Natural killer cell treated with Interleukin-12 subunit alpha and Interleukin-12 subunit beta and Interleukin-15 and Interleukin-18, amount 100 ng/mL, for 72 hours (primary cell): ENCODE results near the gene METTL24. TPM values are rescaled to one million over a fixed set of nuclear protein-coding genes. Genes with fewer than 3 reads are reported as not detected.

Experiments used
- ATAC-seq, 2 donors: fragments of 150-1000 bp; cut with Tn5 transposase in 1 of 2; sonication (Bioruptor Pico), chemical (Tn5 transposase) in 1 of 2; 2 replicates each; pipeline ENCODE4 v1.10.0; 2021
- DNase-seq: peaks from one replicate; pipeline ENCODE4 v3.0.0; 2022; ENCODE audit warnings: low spot score
- H3K27ac Mint-ChIP-seq, 2 donors: 1 replicate in 1 of 2; 2 replicates in 1 of 2; pipeline ENCODE4 v1.8.0; 2022; ENCODE audit warnings: mixed read lengths in 2 of 2, mild to moderate bottlenecking in 1 of 2, moderate library complexity in 1 of 2
- H3K27me3 Mint-ChIP-seq, 2 donors: 1 replicate in 1 of 2; 2 replicates in 1 of 2; pipeline ENCODE4 v1.8.0; 2022; ENCODE audit warnings: mixed read lengths in 2 of 2
- H3K36me3 Mint-ChIP-seq: one replicate; pipeline ENCODE4 v1.8.0; 2022; ENCODE audit warnings: mixed read lengths
- H3K4me1 Mint-ChIP-seq, 2 donors: 1 replicate in 1 of 2; 2 replicates in 1 of 2; pipeline ENCODE4 v1.8.0; 2022; ENCODE audit warnings: low read depth in 2 of 2, mixed read lengths in 2 of 2, mild to moderate bottlenecking in 1 of 2
- H3K4me3 Mint-ChIP-seq: one replicate; pipeline ENCODE4 v1.8.0; 2022; ENCODE audit warnings: mixed read lengths
- H3K9me3 Mint-ChIP-seq: 2 replicates; pipeline ENCODE4 v1.8.0; 2022; ENCODE audit warnings: mixed read lengths
- total RNA-seq, 2 donors: library from RNA; stranded (reverse); gene quantifications; one replicate each; pipeline ENCODE4 v1.2.3, GENCODE V29; 2022

Gene METTL24
- total RNA-seq, result not detected

GRCh38 chr6:110357664-110358552 is at the start of gene METTL24:
Gene METTL24 (minus strand): TSS chr6:110358349. CDS start chr6:110358272, 77 bp downstream.
- H3K27me3 Mint-ChIP-seq, result peaks cover 48 to 61% of the 10 kb centered on the region in 2 donors
- H3K4me3 Mint-ChIP-seq, result peak within 1 kb of the TSS; percentile 62
- H3K36me3 Mint-ChIP-seq, result peaks cover 11% of the 10 kb centered on the region
- DNase-seq (no peak), ATAC-seq (peak; percentile 61 to 68)
- H3K9me3 Mint-ChIP-seq, result no peaks in the 10 kb centered on the region
- H3K4me1 Mint-ChIP-seq, result peaks cover 12 to 15% of the 10 kb centered on the region in 2 donors
- H3K27ac Mint-ChIP-seq, result no peak within 1 kb of the TSS

GRCh38 chr6:110404607-110405006 is 46.5 kb upstream of the METTL24 start:
- DNase-seq, result no peak
- no peaks in the 10 kb centered on the region for H3K9me3 Mint-ChIP-seq
- peaks cover 0 to under 1% of the 10 kb centered on the region in 2 donors for H3K27me3 Mint-ChIP-seq
- no peak overlapping the region for H3K4me3 Mint-ChIP-seq
- H3K4me1 Mint-ChIP-seq, result no peaks in the 10 kb centered on the region
- ATAC-seq, result no peak
- H3K36me3 Mint-ChIP-seq, result no peaks in the 10 kb centered on the region
- H3K27ac Mint-ChIP-seq, result no peak overlapping the region

GRCh38 chr6:110401585-110402176 is 43.5 kb upstream of the METTL24 start:
- H3K4me1 Mint-ChIP-seq, result no peaks in the 10 kb centered on the region
- ATAC-seq, result no peak
- no peak for DNase-seq
- no peaks in the 10 kb centered on the region for H3K27me3 Mint-ChIP-seq
- no peak overlapping the region for H3K27ac Mint-ChIP-seq
- H3K36me3 Mint-ChIP-seq, result no peaks in the 10 kb centered on the region
- no peak overlapping the region for H3K4me3 Mint-ChIP-seq
- H3K9me3 Mint-ChIP-seq, result no peaks in the 10 kb centered on the region

- H3K36me3 Mint-ChIP-seq, result no peaks in the 10 kb centered on the region
- ATAC-seq (no peak), DNase-seq (no peak)
- H3K27me3 Mint-ChIP-seq, result no peaks in the 10 kb centered on the region
- no peaks in the 10 kb centered on the region for H3K9me3 Mint-ChIP-seq
- no peaks in the 10 kb centered on the region for H3K4me1 Mint-ChIP-seq
- H3K4me3 Mint-ChIP-seq, result no peak overlapping the region
- H3K27ac Mint-ChIP-seq, result no peak overlapping the region
Observed at GRCh38 chr6:110400208-110400607, 42.1 kb upstream of the METTL24 start.

- no peaks in the 10 kb centered on the region for H3K27me3 Mint-ChIP-seq
Observed at GRCh38 chr6:110399219-110400071, 41.3 kb upstream of the METTL24 start.

GRCh38 chr6:110398778-110399177 is 40.6 kb upstream of the METTL24 start:
- ATAC-seq (peak in 1 of 2 donors; percentile 24), DNase-seq (no peak)
- Mint-ChIP-seq H3K4me3 (no peak overlapping the region), H3K27ac (no peak overlapping the region), H3K4me1 (no peaks in the 10 kb centered on the region), H3K27me3 (no peaks in the 10 kb centered on the region), H3K36me3 (no peaks in the 10 kb centered on the region), H3K9me3 (no peaks in the 10 kb centered on the region)

More at GRCh38 chr6:110399219-110400071, 41.3 kb upstream of the METTL24 start:
- DNase-seq (no peak), ATAC-seq (no peak)
- no peak overlapping the region for H3K4me3 Mint-ChIP-seq
- no peaks in the 10 kb centered on the region for H3K4me1 Mint-ChIP-seq
- no peaks in the 10 kb centered on the region for H3K36me3 Mint-ChIP-seq
- H3K9me3 Mint-ChIP-seq, result no peaks in the 10 kb centered on the region
- H3K27ac Mint-ChIP-seq, result no peak overlapping the region

GRCh38 chr6:110395221-110395620 is 37.1 kb upstream of the METTL24 start:
- DNase-seq (no peak), ATAC-seq (no peak)
- Mint-ChIP-seq H3K4me3 (no peak overlapping the region), H3K36me3 (no peaks in the 10 kb centered on the region), H3K27me3 (no peaks in the 10 kb centered on the region), H3K9me3 (no peaks in the 10 kb centered on the region), H3K27ac (no peak overlapping the region), H3K4me1 (peaks cover 7% of the 10 kb centered on the region in 2 donors)

- H3K27me3 Mint-ChIP-seq, result no peaks in the 10 kb centered on the region
- ATAC-seq, result no peak
- no peaks in the 10 kb centered on the region for H3K9me3 Mint-ChIP-seq
- H3K27ac Mint-ChIP-seq, result no peak overlapping the region
- no peaks in the 10 kb centered on the region for H3K36me3 Mint-ChIP-seq
- H3K4me3 Mint-ChIP-seq, result no peak overlapping the region
- peaks cover 15% of the 10 kb centered on the region in 2 donors for H3K4me1 Mint-ChIP-seq
- DNase-seq, result no peak
Observed at GRCh38 chr6:110394409-110394808, 36.3 kb upstream of the METTL24 start.

GRCh38 chr6:110392727-110393126 is 34.6 kb upstream of the METTL24 start:
- no peaks in the 10 kb centered on the region for H3K27me3 Mint-ChIP-seq
- no peaks in the 10 kb centered on the region for H3K36me3 Mint-ChIP-seq

GRCh38 chr6:110390404-110390803 is 32.3 kb upstream of the METTL24 start:
- DNase-seq (no peak), ATAC-seq (no peak)
- Mint-ChIP-seq H3K27ac (peak overlapping the region in 1 of 2 donors; percentile 16), H3K4me1 (peaks cover 17 to 18% of the 10 kb centered on the region in 2 donors), H3K27me3 (no peaks in the 10 kb centered on the region), H3K36me3 (no peaks in the 10 kb centered on the region), H3K9me3 (no peaks in the 10 kb centered on the region), H3K4me3 (no peak overlapping the region)

More at GRCh38 chr6:110392727-110393126, 34.6 kb upstream of the METTL24 start:
- H3K9me3 Mint-ChIP-seq, result no peaks in the 10 kb centered on the region
- H3K4me1 Mint-ChIP-seq, result peaks cover 17 to 18% of the 10 kb centered on the region in 2 donors
- no peak overlapping the region for H3K4me3 Mint-ChIP-seq
- ATAC-seq (no peak), DNase-seq (no peak)
- H3K27ac Mint-ChIP-seq, result no peak overlapping the region

- ATAC-seq (peak in 1 of 2 donors; percentile 56), DNase-seq (no peak)
- Mint-ChIP-seq H3K4me3 (no peak overlapping the region), H3K9me3 (no peaks in the 10 kb centered on the region), H3K4me1 (peaks cover 17 to 18% of the 10 kb centered on the region in 2 donors), H3K36me3 (no peaks in the 10 kb centered on the region), H3K27me3 (no peaks in the 10 kb centered on the region), H3K27ac (peak overlapping the region in 1 of 2 donors; percentile 16)
Observed at GRCh38 chr6:110389689-110390382, 31.7 kb upstream of the METTL24 start.

- H3K9me3 Mint-ChIP-seq, result no peaks in the 10 kb centered on the region
- H3K27me3 Mint-ChIP-seq, result no peaks in the 10 kb centered on the region
- H3K4me1 Mint-ChIP-seq, result peaks cover 17 to 18% of the 10 kb centered on the region in 2 donors
- no peak overlapping the region for H3K27ac Mint-ChIP-seq
- ATAC-seq (no peak), DNase-seq (no peak)
- H3K36me3 Mint-ChIP-seq, result no peaks in the 10 kb centered on the region
- H3K4me3 Mint-ChIP-seq, result no peak overlapping the region
Observed at GRCh38 chr6:110387986-110388385, 29.8 kb upstream of the METTL24 start.

- H3K4me3 Mint-ChIP-seq, result no peak overlapping the region
- H3K4me1 Mint-ChIP-seq, result peaks cover 12 to 14% of the 10 kb centered on the region in 2 donors
- H3K27ac Mint-ChIP-seq, result no peak overlapping the region
- ATAC-seq, result no peak
- DNase-seq, result no peak
- no peaks in the 10 kb centered on the region for H3K9me3 Mint-ChIP-seq
- peaks cover 10% of the 10 kb centered on the region for H3K36me3 Mint-ChIP-seq
- peaks cover 9 to 14% of the 10 kb centered on the region in 2 donors for H3K27me3 Mint-ChIP-seq
Observed at GRCh38 chr6:110385458-110385863, 27.3 kb upstream of the METTL24 start.
